CD4-positive, alpha-beta T cell treated with Interleukin-2 at 100 ng/mL for 4 hours (primary cell): ENCODE measurements around the gene DXO.
A peak's percentile ranks its signal among the peaks of the same experiment; 100 is the strongest.
"Not testable (repeated sequence)": the region's sequence is repeated elsewhere in the genome, so short reads cannot be mapped to it uniquely, and the experiment has no call there.

Experiments used
- DNase-seq: peaks from one replicate; pipeline ENCODE4 v3.0.0-alpha.2; 2020; ENCODE audit warnings: low spot score

Gene DXO

DNA sequence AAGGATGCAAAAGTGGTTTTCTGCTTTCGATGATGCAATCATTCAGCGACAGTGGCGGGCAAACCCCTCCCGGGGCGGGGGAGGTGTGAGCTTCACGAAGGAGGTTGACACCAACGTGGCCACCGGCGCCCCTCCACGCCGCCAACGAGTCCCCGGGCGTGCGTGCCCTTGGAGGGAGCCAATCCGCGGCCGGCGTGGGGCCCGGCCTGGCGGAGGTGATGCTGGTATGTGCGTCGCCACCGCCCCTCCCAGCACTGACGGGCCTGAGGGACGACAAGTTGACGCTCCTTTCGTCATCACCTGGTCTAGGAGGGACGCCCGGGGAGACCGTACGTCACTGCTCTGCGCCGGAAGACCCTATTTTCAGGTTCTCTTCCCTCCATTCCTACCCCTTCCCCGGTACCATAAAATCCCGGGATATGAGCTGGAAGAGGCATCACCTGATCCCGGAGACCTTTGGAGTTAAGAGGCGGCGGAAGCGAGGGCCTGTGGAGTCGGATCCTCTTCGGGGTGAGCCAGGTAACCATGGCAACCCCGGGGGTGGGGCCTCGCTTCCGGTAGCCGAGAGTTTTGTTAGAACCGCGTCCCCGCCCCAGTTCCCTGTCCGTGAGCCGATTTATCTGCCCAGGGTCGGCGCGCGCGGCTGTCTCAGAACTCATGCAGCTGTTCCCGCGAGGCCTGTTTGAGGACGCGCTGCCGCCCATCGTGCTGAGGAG, at the start of gene DXO:
Gene DXO (minus strand): TSS at position 146 of the 716 bp plus-strand sequence. CDS start 463 bp downstream, outside the sequence.
- DNase-seq = peak; percentile 97

DNA sequence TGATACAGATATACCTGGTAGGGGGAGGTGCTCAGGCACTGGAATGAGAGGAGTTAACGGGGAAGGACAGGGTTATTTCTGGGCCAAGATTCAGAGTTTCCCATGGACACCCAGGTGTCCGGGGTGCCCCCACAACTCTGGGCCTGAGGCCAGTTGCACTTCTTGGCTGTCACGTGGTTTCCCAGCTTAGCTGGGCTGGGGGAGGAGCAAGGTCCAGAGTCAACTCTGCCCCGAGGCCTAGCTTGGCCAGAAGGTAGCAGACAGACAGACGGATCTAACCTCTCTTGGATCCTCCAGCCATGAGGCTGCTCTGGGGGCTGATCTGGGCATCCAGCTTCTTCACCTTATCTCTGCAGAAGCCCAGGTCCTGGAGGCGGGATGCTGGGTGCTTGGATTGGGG, 42.6 kb upstream of the DXO start, which contains the start of gene C4B:
Gene C4B (plus strand): TSS at position 249 of the 400 bp plus-strand sequence. CDS start 51 bp downstream, at position 300.
- DNase-seq = not testable (repeated sequence)

DNA sequence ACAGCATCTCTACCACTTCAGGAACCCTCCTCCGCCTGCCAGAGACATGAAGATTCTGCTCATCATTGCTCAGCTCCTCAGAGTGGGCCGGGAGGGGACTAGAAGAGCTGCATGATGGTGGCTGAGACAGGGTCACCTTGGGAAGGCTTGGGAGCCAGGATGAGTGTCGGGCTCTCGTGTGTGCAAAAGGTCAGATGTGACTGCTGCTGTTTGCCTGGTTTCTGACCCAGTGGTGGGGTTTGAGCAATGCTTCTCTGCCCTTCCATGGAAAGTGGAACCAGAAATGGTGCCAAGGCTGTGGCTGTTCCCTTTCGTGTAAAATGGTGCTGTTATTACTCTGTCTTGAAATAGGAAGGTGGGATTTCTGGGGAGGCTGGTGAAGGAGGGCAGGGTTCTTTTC, 41.8 kb upstream of the DXO start:
- DNase-seq = not testable (repeated sequence)

DNA sequence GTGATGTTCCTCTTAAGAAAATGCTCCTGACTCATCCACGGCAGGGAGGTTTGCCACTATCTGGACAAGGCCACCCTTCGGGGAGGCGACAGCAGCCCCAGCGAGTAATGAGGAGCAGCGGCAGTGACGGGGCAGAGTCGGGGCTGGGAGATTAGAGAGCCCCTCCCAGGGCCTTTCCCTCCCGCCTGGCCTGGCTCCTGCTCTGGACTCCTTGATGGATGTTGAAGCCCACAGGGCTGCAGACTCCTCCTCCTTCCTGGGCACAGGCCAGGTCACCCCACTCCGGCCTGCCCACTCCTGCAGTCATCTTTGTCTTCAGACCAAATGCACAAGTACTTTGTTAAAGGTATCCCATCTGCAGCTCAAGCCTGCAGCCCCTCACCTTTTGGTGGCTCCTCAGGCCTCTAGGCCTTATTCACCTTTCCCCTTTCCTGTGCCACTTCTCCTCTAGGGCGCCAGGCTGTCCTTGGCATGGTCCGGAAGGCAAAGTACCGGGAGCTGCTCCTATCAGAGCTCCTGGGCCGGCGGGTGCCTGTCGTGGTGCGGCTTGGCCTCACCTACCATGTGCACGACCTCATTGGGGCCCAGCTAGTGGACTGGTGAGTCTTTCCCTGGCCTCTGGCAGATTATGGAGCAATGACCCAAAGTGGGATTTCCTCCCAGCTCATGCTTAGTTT, 41.1 kb upstream of the DXO start:
- DNase-seq = not testable (repeated sequence)

DNA sequence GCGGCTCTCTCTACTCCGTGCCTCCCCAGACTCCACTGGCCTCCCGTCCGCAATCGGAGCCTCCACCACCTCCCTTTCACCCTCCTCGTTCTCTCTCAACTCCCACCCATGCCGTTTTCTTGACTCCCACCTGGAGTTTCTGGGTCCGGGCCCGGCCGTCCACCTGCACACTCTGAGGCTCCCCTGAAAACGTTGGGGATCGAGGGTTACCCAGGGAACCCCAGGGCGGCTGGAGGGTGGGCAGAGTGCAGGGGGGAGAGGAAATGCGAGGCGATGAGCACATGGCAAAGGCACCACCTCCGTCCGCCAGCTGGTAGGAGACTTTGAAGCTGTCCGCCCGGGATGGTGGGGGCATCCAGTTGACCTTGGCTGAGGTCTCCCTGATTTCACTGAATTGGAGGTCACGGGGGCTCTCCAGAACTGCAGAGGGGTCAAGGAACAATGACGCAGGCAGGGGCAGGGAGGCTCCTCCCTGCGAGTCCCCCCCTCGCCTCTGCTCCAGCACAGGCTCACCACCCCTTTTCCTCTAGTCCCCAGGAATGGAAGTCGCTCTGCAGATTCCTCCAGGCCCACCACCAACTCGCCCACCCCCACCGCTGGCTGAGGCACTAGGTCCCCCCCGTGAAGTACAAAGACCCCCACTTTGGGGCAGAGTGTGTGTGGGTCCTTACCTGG, 39.1 kb upstream of the DXO start:
- not testable (repeated sequence) for DNase-seq

DNA sequence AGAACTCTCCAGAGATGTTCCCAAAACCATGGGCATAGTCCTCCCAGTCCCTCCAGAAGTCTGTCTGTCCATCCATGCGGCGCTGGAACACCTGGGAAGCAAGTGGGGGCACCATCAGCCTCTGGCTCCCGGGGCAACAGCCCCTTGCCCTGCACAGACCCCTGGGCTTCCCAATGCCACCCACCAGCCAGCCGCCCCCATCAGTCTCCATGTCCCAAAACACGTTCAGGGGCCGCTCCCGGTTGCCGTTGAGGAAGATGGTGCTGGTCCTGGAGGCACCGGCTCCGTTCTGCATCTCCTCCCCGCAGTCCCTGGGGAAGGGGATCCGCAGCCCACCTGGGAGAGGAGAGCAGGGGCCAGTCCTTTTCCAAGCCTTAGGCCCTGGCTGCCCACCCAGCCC, 37.6 kb upstream of the DXO start:
- DNase-seq = not testable (repeated sequence)

DNA sequence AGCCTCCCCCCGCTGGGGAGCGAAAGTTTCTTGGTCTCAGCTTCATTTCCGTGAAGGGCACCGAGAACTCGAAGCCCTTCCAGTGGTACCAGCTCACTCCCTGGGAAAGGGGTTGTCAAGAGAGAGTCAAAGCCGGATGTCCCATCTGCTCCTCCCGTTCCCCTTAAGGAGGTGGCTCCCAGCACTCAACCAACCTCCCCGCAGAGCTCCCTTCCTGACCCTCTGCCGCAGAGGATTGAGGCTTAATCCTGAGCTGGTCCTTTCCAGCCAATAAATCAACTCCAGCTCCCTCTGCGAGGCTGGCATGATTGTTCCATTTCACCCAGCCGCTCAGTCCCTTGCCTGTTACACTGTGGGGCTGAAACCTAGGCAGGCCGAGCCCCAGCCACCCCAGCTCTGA, 36.7 kb upstream of the DXO start:
- DNase-seq = not testable (repeated sequence)

DNA sequence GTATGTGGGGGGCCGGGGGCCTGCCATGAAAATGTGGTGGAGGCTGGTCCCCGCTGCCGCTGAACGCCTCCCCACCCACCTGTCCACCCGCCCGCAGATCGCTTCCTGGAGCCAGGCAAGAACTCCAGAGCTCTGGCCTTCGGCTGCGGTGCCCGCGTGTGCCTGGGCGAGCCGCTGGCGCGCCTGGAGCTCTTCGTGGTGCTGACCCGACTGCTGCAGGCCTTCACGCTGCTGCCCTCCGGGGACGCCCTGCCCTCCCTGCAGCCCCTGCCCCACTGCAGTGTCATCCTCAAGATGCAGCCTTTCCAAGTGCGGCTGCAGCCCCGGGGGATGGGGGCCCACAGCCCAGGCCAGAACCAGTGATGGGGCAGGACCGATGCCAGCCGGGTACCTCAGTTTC, 36.1 kb upstream of the DXO start:
- not testable (repeated sequence) for DNase-seq

DNA sequence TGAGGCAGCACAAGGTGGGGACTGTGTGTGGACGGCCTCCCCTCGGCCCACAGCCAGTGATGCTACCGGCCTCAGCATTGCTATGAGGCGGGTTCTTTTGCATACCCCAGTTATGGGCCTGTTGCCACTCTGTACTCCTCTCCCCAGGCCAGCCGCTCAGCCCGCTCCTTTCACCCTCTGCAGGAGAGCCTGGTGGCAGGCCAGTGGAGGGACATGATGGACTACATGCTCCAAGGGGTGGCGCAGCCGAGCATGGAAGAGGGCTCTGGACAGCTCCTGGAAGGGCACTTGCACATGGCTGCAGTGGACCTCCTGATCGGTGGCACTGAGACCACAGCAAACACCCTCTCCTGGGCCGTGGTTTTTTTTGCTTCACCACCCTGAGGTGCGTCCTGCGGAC, 35.1 kb upstream of the DXO start:
- DNase-seq = not testable (repeated sequence)

DNA sequence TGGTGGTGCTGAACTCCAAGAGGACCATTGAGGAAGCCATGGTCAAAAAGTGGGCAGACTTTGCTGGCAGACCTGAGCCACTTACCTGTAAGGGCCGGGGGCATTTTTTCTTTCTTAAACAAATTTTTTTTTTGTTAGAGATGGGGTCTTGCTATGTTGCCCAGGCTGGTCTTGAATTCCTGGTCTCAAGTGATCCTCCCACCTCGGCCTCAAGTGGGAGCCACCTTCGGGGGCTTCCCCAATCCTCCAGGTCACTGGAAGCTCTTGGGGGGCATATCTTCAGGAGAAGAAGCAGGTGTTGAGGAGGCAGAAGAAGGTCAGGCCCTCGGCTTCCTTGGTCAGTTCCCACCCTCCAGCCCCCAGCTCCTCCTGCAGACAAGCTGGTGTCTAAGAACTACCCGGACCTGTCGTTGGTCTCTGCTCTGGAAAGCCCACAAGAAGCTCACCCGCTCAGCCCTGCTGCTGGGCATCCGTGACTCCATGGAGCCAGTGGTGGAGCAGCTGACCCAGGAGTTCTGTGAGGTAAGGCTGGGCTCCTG, 34.1 kb upstream of the DXO start:
- not testable (repeated sequence) for DNase-seq

DNA sequence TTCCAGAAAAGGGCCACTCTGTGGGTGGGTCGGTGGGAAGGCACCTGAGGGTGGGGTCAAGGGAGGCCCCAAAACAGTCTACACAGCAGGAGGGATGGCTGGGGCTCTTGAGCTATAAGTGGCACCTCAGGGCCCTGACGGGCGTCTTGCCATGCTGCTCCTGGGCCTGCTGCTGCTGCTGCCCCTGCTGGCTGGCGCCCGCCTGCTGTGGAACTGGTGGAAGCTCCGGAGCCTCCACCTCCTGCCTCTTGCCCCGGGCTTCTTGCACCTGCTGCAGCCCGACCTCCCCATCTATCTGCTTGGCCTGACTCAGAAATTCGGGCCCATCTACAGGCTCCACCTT, 33.6 kb upstream of the DXO start:
- DNase-seq = not testable (repeated sequence)

DNA sequence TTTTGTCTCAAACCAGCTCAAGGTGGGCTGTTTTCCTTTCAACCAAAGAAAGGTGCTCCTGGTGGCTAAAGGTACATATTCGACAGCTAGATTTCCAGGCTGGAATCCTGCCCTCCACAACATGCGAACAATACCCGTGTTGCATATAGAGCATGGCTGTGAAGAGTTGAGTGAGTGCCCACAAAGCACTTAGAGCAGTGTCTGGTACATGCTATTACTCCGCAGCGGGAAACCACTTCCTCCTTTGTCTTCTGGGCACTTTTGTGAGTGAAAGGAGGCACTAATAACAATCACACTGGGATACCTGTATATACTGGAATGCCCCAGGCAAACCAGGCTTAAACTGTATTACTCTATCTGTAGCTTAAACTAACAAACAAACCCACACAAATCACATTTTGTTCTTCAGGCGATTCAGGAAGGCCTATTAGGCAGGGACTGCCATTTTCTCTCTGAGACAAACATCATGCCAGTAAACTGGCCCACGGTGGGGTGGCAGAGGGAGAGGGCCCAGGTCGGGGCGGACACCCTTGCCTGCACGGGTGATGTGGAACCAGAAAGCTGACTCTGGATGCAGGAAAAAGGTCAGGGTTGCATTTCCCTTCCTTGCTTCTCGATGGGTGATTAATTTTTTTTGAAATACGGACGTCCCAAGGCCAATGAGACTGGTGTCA, 33.1 kb upstream of the DXO start:
- not testable (repeated sequence) for DNase-seq

DNA sequence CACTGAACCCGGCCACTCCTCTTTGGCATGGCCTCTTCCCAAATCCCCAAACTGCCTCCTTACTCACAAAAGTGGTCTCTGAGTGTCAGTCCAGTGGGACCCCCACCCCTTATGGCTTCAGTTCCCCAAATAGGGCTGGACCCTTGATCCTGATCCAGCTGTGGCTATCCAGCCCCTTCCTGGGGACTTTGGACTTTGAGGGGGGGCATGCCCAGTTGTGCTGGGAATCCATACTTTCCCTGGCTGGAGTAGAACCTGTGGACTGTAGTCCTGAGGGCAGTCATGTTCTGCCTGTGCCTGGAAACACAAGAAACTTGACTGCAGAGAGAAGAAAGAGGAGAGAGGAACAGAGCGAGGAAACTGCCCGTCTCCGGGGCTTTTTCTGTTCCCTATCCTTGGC, 32.5 kb upstream of the DXO start:
- DNase-seq = not testable (repeated sequence)

DNA sequence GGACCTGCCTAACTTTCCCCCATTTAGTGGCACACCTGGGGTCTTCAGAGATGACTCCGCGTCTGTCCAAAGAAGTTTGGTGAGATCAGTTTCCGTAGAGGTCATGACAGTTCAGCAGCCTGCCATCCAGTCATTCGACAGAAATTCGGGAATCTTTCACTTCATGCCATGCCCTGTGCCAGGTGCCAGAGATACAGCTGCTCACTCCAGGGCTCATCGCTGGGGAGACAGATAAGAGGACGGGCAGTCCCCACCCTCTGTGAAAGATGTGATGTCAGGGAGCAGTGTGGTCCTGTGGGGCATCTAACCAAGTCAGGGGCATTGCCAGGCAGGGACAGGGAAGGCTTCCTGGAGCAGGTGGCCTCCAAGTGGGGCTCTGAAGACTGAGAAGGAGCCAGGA, 31.4 kb upstream of the DXO start:
- not testable (repeated sequence) for DNase-seq

DNA sequence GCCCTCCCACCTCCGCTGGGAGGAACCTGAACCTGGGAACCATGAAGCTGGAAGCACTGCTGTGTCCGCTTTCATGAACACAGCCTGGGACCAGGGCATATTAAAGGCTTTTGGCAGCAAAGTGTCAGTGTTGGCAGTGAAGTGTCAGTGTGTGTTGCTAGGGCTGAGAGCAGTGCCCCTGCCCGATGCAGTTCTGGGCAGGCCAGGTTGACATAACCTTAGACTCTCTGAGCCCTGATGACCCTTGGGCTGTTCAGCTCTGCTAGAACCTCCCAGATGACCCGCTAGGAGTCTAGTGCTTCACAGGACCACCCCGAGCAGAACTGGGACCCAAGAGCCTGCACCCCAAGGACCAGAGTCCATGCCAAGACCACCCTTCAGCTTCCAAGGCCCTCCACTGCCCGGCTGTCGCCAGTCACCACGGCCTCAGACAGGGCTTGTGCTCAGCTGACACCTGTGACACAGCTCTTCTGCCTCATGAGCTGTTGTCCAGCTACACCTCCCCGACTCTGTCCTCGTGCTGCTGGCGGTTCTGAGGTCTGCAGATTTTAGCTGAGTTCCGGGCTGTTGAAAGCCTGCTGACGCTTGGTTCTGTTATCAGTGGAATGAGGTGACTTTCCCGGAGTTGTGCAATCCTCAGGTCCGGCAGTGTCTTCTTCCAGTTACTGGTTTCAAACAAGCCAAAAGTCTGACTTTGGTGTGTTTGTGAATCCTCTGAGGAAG, 30.8 kb upstream of the DXO start:
- not testable (repeated sequence) for DNase-seq

DNA sequence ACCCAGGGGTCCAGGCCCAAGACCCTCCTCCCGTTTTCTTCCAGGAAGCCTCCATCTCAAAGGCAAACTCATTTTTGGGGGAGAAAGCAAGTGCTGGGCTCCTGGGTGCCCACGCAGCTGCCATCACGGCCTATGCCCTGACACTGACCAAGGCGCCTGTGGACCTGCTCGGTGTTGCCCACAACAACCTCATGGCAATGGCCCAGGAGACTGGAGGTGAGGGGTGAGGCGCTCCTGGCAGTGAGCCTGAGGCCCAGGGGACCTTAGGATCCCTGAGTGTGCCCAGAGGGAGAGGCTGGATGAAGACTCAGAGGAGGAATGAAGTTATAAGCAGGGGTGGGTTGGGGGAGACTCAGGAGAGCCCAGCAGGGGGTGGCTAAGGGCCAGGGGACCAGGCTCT, 24.4 kb upstream of the DXO start:
- not testable (repeated sequence) for DNase-seq

DNA sequence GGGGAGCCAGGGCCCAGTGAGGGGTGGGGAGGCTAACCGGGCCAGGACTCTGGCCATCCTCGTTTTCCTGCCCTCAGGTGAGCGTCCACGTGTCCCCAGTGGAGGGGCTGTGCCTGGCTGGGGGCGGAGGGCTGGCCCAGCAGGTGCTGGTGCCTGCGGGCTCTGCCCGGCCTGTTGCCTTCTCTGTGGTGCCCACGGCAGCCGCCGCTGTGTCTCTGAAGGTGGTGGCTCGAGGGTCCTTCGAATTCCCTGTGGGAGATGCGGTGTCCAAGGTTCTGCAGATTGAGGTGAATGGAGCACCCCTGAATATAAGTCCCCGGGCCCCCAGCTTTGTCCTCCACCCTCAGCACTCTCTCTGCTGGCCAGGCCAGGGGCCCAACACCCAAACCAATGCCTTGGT, 22.5 kb upstream of the DXO start:
- DNase-seq = not testable (repeated sequence)

DNA sequence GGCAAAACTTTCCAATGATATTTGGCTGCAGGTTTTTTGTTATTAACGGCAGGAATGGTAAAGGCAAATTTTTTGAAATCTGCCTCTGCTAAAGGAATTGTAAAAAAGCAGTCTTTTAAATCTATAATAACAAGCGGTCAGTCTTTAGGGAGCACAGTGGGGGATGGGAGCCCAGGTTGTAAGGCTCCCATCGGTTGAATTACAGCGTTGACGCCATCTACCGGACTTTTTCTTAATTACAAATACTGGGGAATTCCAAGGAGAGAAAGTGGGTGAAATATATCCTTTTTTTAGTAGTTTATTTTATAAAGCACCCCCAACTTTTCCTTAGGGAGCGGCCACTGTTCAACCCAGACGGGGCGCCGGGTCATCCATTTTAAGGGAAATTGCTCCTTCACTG, 17.4 kb upstream of the DXO start:
- DNase-seq = not testable (repeated sequence)

DNA sequence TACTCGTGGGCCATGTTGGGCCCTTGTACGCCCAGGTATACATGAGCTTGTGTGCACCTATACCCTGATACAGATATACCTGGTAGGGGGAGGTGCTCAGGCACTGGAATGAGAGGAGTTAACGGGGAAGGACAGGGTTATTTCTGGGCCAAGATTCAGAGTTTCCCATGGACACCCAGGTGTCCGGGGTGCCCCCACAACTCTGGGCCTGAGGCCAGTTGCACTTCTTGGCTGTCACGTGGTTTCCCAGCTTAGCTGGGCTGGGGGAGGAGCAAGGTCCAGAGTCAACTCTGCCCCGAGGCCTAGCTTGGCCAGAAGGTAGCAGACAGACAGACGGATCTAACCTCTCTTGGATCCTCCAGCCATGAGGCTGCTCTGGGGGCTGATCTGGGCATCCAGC, 9.8 kb upstream of the DXO start, which contains the start of gene C4A:
Gene C4A (plus strand): TSS at position 314 of the 400 bp plus-strand sequence. CDS start 51 bp downstream, at position 365.
- not testable (repeated sequence) for DNase-seq

DNA sequence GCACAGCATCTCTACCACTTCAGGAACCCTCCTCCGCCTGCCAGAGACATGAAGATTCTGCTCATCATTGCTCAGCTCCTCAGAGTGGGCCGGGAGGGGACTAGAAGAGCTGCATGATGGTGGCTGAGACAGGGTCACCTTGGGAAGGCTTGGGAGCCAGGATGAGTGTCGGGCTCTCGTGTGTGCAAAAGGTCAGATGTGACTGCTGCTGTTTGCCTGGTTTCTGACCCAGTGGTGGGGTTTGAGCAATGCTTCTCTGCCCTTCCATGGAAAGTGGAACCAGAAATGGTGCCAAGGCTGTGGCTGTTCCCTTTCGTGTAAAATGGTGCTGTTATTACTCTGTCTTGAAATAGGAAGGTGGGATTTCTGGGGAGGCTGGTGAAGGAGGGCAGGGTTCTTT, 9.1 kb upstream of the DXO start:
- not testable (repeated sequence) for DNase-seq

DNA sequence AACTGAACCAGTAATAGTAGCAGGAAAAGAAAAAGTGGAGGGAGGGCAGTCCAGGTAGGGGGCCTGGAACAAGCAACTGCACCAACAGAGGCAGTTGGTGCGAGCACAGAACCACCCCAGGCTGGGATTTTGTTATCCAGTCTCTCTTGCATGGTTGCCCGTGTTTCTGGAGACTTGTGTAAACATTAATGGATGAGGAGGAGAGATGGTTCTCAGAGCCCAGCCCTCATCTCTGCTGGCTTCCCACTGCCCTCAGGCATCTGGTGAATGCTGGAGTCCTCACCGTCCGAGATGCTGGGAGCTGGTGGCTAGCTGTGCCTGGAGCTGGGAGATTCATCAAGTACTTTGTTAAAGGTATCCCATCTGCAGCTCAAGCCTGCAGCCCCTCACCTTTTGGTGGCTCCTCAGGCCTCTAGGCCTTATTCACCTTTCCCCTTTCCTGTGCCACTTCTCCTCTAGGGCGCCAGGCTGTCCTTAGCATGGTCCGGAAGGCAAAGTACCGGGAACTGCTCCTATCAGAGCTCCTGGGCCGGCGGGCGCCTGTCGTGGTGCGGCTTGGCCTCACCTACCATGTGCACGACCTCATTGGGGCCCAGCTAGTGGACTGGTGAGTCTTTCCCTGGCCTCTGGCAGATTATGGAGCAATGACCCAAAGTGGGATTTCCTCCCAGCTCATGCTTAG, 8.4 kb upstream of the DXO start:
- not testable (repeated sequence) for DNase-seq
